Naive B cell (primary cell): ENCODE measurements around the gene ITM2B. TPM values are rescaled to one million over a fixed set of nuclear protein-coding genes. Genes with fewer than 3 reads are reported as not detected.
"Not testable (repeated sequence)": the region's sequence is repeated elsewhere in the genome, so short reads cannot be mapped to it uniquely, and the experiment has no call there.

Experiments
- ATAC-seq, 2 donors: fragments of 150-1000 bp; cut with Tn5 transposase; 2 replicates each; pipeline ENCODE4 v1.10.0; 2021; ENCODE audit warnings: low read depth in 2 of 2, mild to moderate bottlenecking in 2 of 2, moderate library complexity in 2 of 2
- DNase-seq: peaks from one replicate; pipeline ENCODE4 v3.0.0; 2022
- H3K27ac Mint-ChIP-seq, 6 donors: one replicate each; pipeline ENCODE4 v1.8.0; 2020 to 2022; ENCODE audit warnings: mild to moderate bottlenecking in 6 of 6, mixed read lengths in 6 of 6, moderate library complexity in 5 of 6, inconsistent platforms in 2 of 6
- H3K27me3 Mint-ChIP-seq, 3 donors: one replicate each; pipeline ENCODE4 v1.8.0; 2021 to 2022; ENCODE audit warnings: mixed read lengths in 3 of 3, mild to moderate bottlenecking in 1 of 3
- H3K36me3 Mint-ChIP-seq, 2 donors: one replicate each; pipeline ENCODE4 v1.8.0; 2020 to 2022; ENCODE audit warnings: mixed read lengths in 2 of 2, inconsistent platforms in 1 of 2, mild to moderate bottlenecking in 1 of 2
- H3K4me1 Mint-ChIP-seq, 3 donors: one replicate each; pipeline ENCODE4 v1.8.0; 2020 to 2022; ENCODE audit warnings: mixed read lengths in 3 of 3, inconsistent platforms in 1 of 3, mild to moderate bottlenecking in 1 of 3, moderate library complexity in 1 of 3
- H3K4me3 Mint-ChIP-seq, 8 donors: one replicate each; pipeline ENCODE4 v1.8.0; 2020 to 2022; ENCODE audit warnings: mild to moderate bottlenecking in 8 of 8, mixed read lengths in 8 of 8, moderate library complexity in 8 of 8, inconsistent platforms in 2 of 8
- H3K9me3 Mint-ChIP-seq, 7 donors: one replicate each; pipeline ENCODE4 v1.8.0; 2020 to 2022; ENCODE audit warnings: mixed read lengths in 7 of 7, mild to moderate bottlenecking in 5 of 7, inconsistent platforms in 2 of 7, moderate library complexity in 1 of 7
- polyA plus RNA-seq, 6 donors: library from polyadenylated mRNA; unstranded; fragments of 300-500 nt; fragmentation: Illumina TruSeq; gene quantifications; one replicate each; pipeline ENCODE4 v1.2.3, GENCODE V29; 2021; ENCODE audit warnings: low read depth in 6 of 6

ITM2B gene
- polyA plus RNA-seq, 6 donors from 2014 or later = 633 to 911 (median 766) TPM

GRCh38 chr13:48233889-48234488, 983 bp downstream of the ITM2B start:
- ATAC-seq (peak; percentile 1 to 2), DNase-seq (peak; percentile 63)
- H3K36me3 Mint-ChIP-seq = no peaks in the 10 kb centered on the region
- H3K9me3 Mint-ChIP-seq = no peaks in the 10 kb centered on the region
- H3K4me3 Mint-ChIP-seq = peak overlapping the region; percentile 92 to 99 (median 97)
- no peaks in the 10 kb centered on the region for H3K27me3 Mint-ChIP-seq
- peak overlapping the region; percentile 88 to 98 (median 95) for H3K27ac Mint-ChIP-seq
- peaks cover 37 to 52% (median 41%) of the 10 kb centered on the region in 3 donors for H3K4me1 Mint-ChIP-seq

DNA sequence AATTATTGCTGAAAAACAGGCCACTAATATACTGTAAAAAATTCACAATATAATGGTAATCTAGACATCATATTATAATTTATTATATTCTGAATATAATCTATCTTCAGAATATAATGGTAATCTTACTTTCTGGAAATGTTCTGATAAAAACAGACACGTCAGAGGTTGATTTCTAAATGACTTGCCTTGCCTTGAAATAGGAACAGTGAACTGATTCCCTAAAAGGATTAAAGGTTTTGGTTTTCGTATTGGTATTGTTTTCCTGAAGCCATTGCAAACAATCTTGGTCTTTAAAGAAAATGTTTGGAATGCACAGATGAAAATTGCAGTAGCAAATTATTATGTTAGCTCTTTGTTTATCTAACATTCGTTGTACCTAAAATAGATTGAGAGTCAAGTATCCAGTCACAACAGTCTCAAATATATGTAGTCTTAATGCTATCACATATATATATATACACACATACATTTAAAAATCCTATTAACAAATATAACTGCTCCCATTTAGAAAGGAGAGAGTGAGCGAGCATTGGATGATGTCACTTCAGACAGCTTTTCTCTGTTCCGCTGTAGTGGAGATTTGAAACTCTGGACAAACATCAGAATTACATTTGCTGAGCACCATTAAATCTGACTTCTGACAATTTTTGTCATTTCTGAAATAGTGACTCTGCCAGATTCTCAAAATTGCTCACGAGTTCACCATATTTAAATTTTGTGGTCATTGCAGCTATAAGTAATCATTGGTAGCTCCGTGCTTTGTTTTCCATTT, 1.7 kb downstream of the ITM2B start:
- H3K9me3 Mint-ChIP-seq = no peaks in the 10 kb centered on the region
- no peak for ATAC-seq
- H3K4me3 Mint-ChIP-seq = peak overlapping the region; percentile 60 to 99 (median 97)
- H3K27me3 Mint-ChIP-seq = no peaks in the 10 kb centered on the region
- H3K27ac Mint-ChIP-seq = peak overlapping the region; percentile 5 to 98 (median 88)
- peaks cover 37 to 54% (median 41%) of the 10 kb centered on the region in 3 donors for H3K4me1 Mint-ChIP-seq
- no peak for DNase-seq
- no peaks in the 10 kb centered on the region for H3K36me3 Mint-ChIP-seq

GRCh38 chr13:48235341-48236135, 2.5 kb downstream of the ITM2B start:
- no peaks in the 10 kb centered on the region for H3K27me3 Mint-ChIP-seq
- ATAC-seq (no peak), DNase-seq (no peak)
- peaks cover 40 to 59% (median 41%) of the 10 kb centered on the region in 3 donors for H3K4me1 Mint-ChIP-seq
- H3K36me3 Mint-ChIP-seq = peaks cover 0 to 3% of the 10 kb centered on the region in 2 donors
- H3K4me3 Mint-ChIP-seq = peak overlapping the region; percentile 64 to 99 (median 89)
- peak overlapping the region; percentile 71 to 94 (median 78) for H3K27ac Mint-ChIP-seq
- peaks cover 0 to 1% (median 0%) of the 10 kb centered on the region in 7 donors for H3K9me3 Mint-ChIP-seq

DNA sequence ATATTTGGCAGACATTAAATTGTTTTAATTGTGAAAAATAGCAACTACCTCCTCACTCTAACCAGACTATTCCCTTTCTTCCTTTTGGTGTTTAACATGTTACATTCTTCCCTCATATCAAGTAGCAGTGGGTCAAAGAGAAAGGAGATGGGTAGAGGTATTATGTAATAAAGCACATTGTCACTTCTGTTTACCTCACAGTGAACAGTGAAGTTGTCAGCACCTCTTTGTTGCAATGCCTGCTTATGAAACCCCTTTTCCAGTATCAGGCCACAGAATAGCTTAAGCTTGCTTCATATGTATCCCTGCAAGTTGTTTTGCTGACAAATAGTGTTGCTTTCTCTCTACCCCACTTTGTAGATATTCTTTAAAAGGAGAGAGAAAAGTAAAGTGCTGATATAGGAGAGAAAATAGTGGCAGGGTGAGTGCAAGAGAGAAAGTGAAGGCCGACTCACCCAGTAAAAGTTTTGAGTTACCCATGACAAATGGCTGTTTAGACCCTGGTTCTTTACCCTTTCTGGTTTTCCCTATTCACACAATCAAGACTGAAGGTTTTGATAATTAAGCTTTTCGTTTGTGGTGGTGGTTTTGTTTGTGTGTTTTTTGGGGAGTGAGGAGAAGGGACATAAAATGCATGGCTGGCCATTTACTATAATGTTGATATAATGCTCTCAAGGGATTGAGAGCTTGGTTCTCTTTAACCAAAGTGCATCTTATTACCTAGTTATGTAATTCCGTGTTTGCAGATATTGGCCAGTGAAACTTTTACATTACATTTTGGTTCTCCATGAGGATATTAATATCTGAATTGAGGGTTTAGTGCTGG, 3.7 kb downstream of the ITM2B start:
- peak overlapping the region; percentile 11 to 94 (median 59) for H3K27ac Mint-ChIP-seq
- DNase-seq (no peak), ATAC-seq (no peak)
- no peaks in the 10 kb centered on the region for H3K27me3 Mint-ChIP-seq
- H3K4me1 Mint-ChIP-seq = peaks cover 44 to 67% (median 52%) of the 10 kb centered on the region in 3 donors
- H3K4me3 Mint-ChIP-seq = peak overlapping the region; percentile 10 to 99 (median 70)
- H3K9me3 Mint-ChIP-seq = peaks cover 0 to 1% (median 0%) of the 10 kb centered on the region in 7 donors
- peaks cover 0 to 8% of the 10 kb centered on the region in 2 donors for H3K36me3 Mint-ChIP-seq

DNA sequence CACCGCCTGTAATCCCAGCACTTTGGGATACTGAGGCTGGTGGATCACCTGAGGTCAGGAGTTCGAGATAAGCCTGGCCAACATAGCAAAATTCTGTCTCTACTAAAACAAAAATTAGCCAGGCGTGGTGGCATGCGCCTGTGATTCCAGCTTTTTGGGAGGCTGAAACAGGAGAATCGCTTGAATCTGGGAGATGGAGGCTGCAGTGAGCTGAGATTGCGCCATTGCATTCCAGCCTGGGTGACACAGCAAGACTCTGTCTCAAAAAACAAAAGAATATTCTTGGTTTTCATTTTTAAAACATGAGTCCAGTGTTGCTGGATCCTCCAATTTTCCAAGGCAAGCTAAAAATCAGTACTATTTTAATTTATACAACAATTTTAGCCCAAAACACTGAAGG, 6.4 kb downstream of the ITM2B start:
- DNase-seq, ATAC-seq, H3K36me3 Mint-ChIP-seq, H3K27me3 Mint-ChIP-seq, H3K27ac Mint-ChIP-seq, H3K9me3 Mint-ChIP-seq: not testable (repeated sequence)
- Mint-ChIP-seq H3K4me3 (peak overlapping the region in 1 of 8 donors; percentile 63), H3K4me1 (peaks cover 41 to 63% (median 53%) of the 10 kb centered on the region in 3 donors)

DNA sequence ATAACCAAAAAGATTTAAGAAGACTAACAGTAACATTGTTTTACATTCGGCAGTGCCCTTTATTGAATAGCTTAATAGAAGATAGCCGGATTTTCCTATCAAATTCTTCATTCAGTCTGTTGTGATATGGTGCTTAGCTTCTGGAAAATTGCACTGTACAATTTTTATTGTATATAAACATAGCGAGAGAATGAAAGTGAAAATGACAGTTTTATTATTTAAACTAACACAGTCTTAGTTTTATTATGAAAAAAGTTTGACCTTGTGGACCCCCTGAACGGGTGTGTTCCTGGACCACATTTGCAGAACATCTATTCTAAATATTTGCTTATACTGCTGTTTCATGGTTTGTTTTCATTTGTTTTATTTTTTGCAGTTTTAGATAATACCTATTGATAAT, 8.6 kb downstream of the ITM2B start:
- Mint-ChIP-seq H3K4me3 (no peak overlapping the region), H3K9me3 (peaks cover 0 to 1% (median 0%) of the 10 kb centered on the region in 7 donors), H3K27me3 (no peaks in the 10 kb centered on the region), H3K27ac (peak overlapping the region in 2 of 6 donors; percentile 33 to 42), H3K4me1 (peaks cover 36 to 49% (median 46%) of the 10 kb centered on the region in 3 donors), H3K36me3 (peaks cover 0 to 15% of the 10 kb centered on the region in 2 donors)
- DNase-seq (no peak), ATAC-seq (no peak)

DNA sequence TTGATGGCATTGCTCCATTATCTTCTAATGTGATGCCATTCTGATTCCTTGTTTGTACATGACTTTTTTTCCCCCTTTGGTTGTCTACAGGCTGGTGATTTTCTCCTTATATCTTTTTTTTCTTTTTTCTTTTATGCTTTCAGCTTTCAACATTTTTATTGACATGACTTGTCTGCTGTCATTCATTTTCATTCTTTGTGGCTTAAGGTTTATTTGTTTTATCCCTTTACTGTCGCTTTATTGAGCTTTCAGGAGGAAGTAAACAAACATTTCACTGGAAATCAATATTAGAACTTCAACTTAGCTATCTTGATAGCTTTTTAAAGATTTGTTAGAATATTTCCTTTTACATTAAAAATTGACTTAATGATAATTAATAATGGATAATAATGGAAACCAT, 9.7 kb downstream of the ITM2B start:
- Mint-ChIP-seq H3K9me3 (peaks cover 0 to 1% (median 0%) of the 10 kb centered on the region in 7 donors), H3K4me3 (peak overlapping the region in 1 of 8 donors; percentile 40), H3K27me3 (no peaks in the 10 kb centered on the region), H3K36me3 (peaks cover 0 to 15% of the 10 kb centered on the region in 2 donors), H3K4me1 (peaks cover 26 to 39% (median 37%) of the 10 kb centered on the region in 3 donors), H3K27ac (peak overlapping the region in 3 of 6 donors; percentile 21 to 95 (median 77))
- DNase-seq (no peak), ATAC-seq (no peak)

DNA sequence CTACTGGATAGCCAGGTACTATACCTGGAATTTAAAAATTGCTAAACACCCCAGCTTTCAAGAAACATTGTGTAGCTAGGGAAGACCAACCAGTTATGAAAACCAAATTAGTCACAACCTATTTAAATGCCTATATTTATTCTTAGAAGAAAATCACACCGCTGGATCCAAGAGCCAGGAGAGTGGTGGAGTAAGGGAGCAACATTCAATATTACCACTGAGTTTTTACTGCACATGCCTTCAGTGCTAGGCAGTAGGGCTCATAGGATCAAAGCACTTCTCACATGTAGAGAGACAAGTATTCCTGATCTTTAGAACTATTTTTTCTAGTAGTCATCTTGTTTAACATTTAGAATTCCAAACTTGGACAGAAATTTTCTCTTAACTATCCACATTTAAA, 11.2 kb downstream of the ITM2B start:
- Mint-ChIP-seq H3K4me1 (peaks cover 28 to 45% (median 42%) of the 10 kb centered on the region in 3 donors), H3K27ac (peak overlapping the region in 2 of 6 donors; percentile 50 to 78), H3K9me3 (peaks cover 0 to 1% (median 0%) of the 10 kb centered on the region in 7 donors), H3K36me3 (peaks cover 0 to 15% of the 10 kb centered on the region in 2 donors), H3K27me3 (no peaks in the 10 kb centered on the region), H3K4me3 (no peak overlapping the region)
- ATAC-seq (no peak), DNase-seq (no peak)

- no peak overlapping the region for H3K4me3 Mint-ChIP-seq
- DNase-seq (no peak), ATAC-seq (no peak)
- H3K36me3 Mint-ChIP-seq = peaks cover 0 to 7% of the 10 kb centered on the region in 2 donors
- no peaks in the 10 kb centered on the region for H3K9me3 Mint-ChIP-seq
- H3K27ac Mint-ChIP-seq = peak overlapping the region in 1 of 6 donors; percentile 35
- H3K4me1 Mint-ChIP-seq = peaks cover 24 to 48% (median 43%) of the 10 kb centered on the region in 3 donors
- no peaks in the 10 kb centered on the region for H3K27me3 Mint-ChIP-seq
These were observed 13.1 kb downstream of the ITM2B start for GRCh38 chr13:48246102-48246501.

DNA sequence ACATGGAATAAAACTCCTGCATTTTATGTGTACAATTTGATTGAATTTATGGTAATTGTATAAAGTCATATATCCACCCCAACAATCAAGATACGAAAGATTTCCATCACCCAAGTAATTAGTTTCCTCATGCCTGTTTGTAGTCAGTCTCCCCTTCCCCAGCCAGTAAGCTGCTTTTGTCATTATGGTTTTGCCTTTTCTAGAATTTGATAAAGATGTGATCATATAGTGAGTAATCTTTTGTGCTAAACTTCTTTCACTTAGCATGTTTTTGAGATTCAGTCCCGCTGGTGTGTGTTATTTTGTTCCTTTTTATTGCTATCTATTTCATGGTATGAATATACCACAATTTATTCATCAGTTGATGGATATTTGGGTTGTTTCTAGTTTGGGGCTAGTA, 16.0 kb downstream of the ITM2B start:
- Mint-ChIP-seq H3K4me3 (no peak overlapping the region), H3K27me3 (no peaks in the 10 kb centered on the region), H3K4me1 (peaks cover 23 to 45% (median 37%) of the 10 kb centered on the region in 3 donors), H3K27ac (peak overlapping the region in 2 of 6 donors; percentile 17 to 43), H3K36me3 (peaks cover 0 to 13% of the 10 kb centered on the region in 2 donors), H3K9me3 (no peaks in the 10 kb centered on the region)
- no peak for DNase-seq
- no peak for ATAC-seq

- no peak for DNase-seq
- Mint-ChIP-seq H3K4me1 (peaks cover 13 to 35% (median 26%) of the 10 kb centered on the region in 3 donors), H3K9me3 (no peaks in the 10 kb centered on the region), H3K27me3 (no peaks in the 10 kb centered on the region), H3K4me3 (no peak overlapping the region), H3K27ac (peak overlapping the region in 3 of 6 donors; percentile 11 to 66 (median 60)), H3K36me3 (peaks cover 6 to 20% of the 10 kb centered on the region in 2 donors)
- ATAC-seq = no peak
These were observed 18.6 kb downstream of the ITM2B start for GRCh38 chr13:48251611-48252081.

DNA sequence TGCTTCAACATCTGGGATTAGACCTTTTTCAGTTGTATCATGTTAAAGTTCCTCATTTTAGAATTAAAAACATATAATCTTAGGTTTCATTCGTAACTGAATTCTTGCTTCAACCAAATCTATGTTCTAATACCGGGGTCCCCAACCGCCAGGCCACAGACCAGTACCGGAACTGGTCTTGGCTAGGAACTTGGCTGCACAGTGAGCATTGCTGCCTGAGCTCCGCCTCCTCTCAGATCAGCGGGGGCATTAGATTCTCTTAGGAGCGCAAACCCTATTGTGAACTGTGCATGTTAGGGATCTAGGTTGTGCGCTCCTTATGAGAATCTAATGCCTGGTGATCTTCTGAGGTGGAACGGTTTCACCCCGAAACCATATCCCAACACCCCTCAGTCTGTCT, 19.2 kb downstream of the ITM2B start:
- no peaks in the 10 kb centered on the region for H3K9me3 Mint-ChIP-seq
- peak overlapping the region in 1 of 8 donors; percentile 59 for H3K4me3 Mint-ChIP-seq
- peaks cover 10 to 23% of the 10 kb centered on the region in 2 donors for H3K36me3 Mint-ChIP-seq
- H3K27ac Mint-ChIP-seq = peak overlapping the region in 2 of 6 donors; percentile 60 to 70
- DNase-seq (no peak), ATAC-seq (no peak)
- peaks cover 13 to 35% (median 28%) of the 10 kb centered on the region in 3 donors for H3K4me1 Mint-ChIP-seq
- no peaks in the 10 kb centered on the region for H3K27me3 Mint-ChIP-seq
